ENCODE results near the gene TMEM117.

GRCh38 chr12:44223736-44224135 is 387.9 kb downstream of the TMEM117 start:
- TF ChIP-seq CTCF (IDR thresholded peaks at IDR 0.05; ENCODE audit: low read depth, low read length) (no peak), MYC (IDR thresholded peaks at IDR 0.05; ENCODE audit: low read depth, low read length) (no peak), POLR2A (IDR thresholded peaks at IDR 0.05; ENCODE audit: extremely low read depth, insufficient read length) (no peak)
- TF ChIP-seq, protein P1, sequence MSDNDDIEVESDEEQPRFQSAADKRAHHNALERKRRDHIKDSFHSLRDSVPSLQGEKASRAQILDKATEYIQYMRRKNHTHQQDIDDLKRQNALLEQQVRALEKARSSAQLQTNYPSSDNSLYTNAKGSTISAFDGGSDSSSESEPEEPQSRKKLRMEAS (IDR thresholded peaks at IDR 0.05; ENCODE audit: low read depth, low read length): no peak

Data from NB4 (cell line).